DOHH2 (cell line): Measurements from ENCODE around the gene ITCH.
"Not testable (repeated sequence)": the region's sequence is repeated elsewhere in the genome, so short reads cannot be mapped to it uniquely, and the experiment has no call there.

Experiments
- H3F3A ChIP-seq: fragments of 200-600 bp; sonication (generic), shearing (Covaris generic); 2 replicates; pipeline ENCODE4 v1.6.0; 2016; ENCODE audit warnings: antibody characterized with exemption, mild to moderate bottlenecking; ENCODE audit not compliant: control insufficient read depth, insufficient read depth
- H3K27ac ChIP-seq: fragments of 200-600 bp; sonication (generic); 2 replicates; pipeline ENCODE4 v1.5.1; 2014; ENCODE audit warnings: low read depth, mild to moderate bottlenecking, low read length, moderate library complexity
- H3K27me3 ChIP-seq: fragments of 200-600 bp; sonication (generic); 2 replicates; pipeline ENCODE4 v1.6.1; 2014; ENCODE audit warnings: mild to moderate bottlenecking, low read length, mixed read lengths; ENCODE audit not compliant: control insufficient read depth
- H3K36me3 ChIP-seq: fragments of 200-600 bp; sonication (generic); 2 replicates; pipeline ENCODE4 v1.6.1; 2014; ENCODE audit warnings: mild to moderate bottlenecking, low read length, moderate library complexity, mixed read lengths; ENCODE audit not compliant: control insufficient read depth
- H3K4me1 ChIP-seq: fragments of 200-600 bp; sonication (generic); 2 replicates; pipeline ENCODE4 v1.6.1; 2014; ENCODE audit warnings: mild to moderate bottlenecking, low read length, mixed read lengths; ENCODE audit not compliant: control insufficient read depth
- H3K4me2 ChIP-seq: fragments of 200-600 bp; sonication (generic); 2 replicates; pipeline ENCODE4 v1.6.0; 2014; ENCODE audit warnings: mild to moderate bottlenecking, low read length, moderate library complexity
- H3K4me3 ChIP-seq: fragments of 200-600 bp; sonication (generic); 2 replicates; pipeline ENCODE4 v1.5.1; 2014; ENCODE audit warnings: mild to moderate bottlenecking, low read length, mixed read lengths
- H3K79me2 ChIP-seq: fragments of 200-600 bp; sonication (generic); 2 replicates; pipeline ENCODE4 v1.6.1; 2014; ENCODE audit warnings: mild to moderate bottlenecking, low read length, mixed read lengths; ENCODE audit not compliant: control insufficient read depth
- H3K9me2 ChIP-seq: fragments of 200-600 bp; sonication (generic); replicated peaks from 2 replicates; pipeline ENCODE4 v1.6.1; 2014; ENCODE audit warnings: mild to moderate bottlenecking, low read length, mixed read lengths; ENCODE audit not compliant: control insufficient read depth
- H3K9me3 ChIP-seq: fragments of 200-600 bp; sonication (generic); 2 replicates; pipeline ENCODE4 v1.6.1; 2014; ENCODE audit warnings: antibody characterized with exemption, low read length, mixed read lengths; ENCODE audit not compliant: control insufficient read depth, insufficient read depth
- H4K20me1 ChIP-seq: fragments of 200-600 bp; sonication (generic); 2 replicates; pipeline ENCODE4 v1.6.0; 2014; ENCODE audit warnings: low read depth, mild to moderate bottlenecking, antibody characterized with exemption, low read length, moderate library complexity; ENCODE audit not compliant: control insufficient read depth, insufficient read depth
- EZH2phosphoT487 ChIP-seq: fragments of 200-600 bp; sonication (generic); IDR thresholded peaks from 2 replicates; pipeline ENCODE4 v1.6.1; 2017; ENCODE audit warnings: borderline replicate concordance, mild to moderate bottlenecking, antibody characterized with exemption, low read length, moderate library complexity, mixed read lengths
- TF ChIP-seq, protein P1 (sequence below): fragments of 200-600 bp; sonication (generic); IDR thresholded peaks from one replicate; pipeline ENCODE4 v1.5.1; 2014; ENCODE audit warnings: antibody characterized with exemption, mild to moderate bottlenecking, low read depth, low read length; ENCODE audit not compliant: poor library complexity, severe bottlenecking

Gene ITCH

GRCh38 chr20:34365765-34366213 lies 2.7 kb downstream of the ITCH start:
- no peaks in the 10 kb centered on the region for H3K9me2 ChIP-seq
- peaks cover 65% of the 10 kb centered on the region for H3K79me2 ChIP-seq
- TF ChIP-seq, protein P1, sequence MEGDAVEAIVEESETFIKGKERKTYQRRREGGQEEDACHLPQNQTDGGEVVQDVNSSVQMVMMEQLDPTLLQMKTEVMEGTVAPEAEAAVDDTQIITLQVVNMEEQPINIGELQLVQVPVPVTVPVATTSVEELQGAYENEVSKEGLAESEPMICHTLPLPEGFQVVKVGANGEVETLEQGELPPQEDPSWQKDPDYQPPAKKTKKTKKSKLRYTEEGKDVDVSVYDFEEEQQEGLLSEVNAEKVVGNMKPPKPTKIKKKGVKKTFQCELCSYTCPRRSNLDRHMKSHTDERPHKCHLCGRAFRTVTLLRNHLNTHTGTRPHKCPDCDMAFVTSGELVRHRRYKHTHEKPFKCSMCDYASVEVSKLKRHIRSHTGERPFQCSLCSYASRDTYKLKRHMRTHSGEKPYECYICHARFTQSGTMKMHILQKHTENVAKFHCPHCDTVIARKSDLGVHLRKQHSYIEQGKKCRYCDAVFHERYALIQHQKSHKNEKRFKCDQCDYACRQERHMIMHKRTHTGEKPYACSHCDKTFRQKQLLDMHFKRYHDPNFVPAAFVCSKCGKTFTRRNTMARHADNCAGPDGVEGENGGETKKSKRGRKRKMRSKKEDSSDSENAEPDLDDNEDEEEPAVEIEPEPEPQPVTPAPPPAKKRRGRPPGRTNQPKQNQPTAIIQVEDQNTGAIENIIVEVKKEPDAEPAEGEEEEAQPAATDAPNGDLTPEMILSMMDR: no peak
- no peak for TF ChIP-seq EZH2phosphoT487
- H3K27me3 ChIP-seq: no peaks in the 10 kb centered on the region
- H3F3A ChIP-seq: no peaks in the 10 kb centered on the region
- H3K4me2 ChIP-seq: peak overlapping the region; percentile 62
- H3K27ac ChIP-seq: no peak overlapping the region
- peak overlapping the region; percentile 44 for H3K4me3 ChIP-seq
- H3K36me3 ChIP-seq: peaks cover 34% of the 10 kb centered on the region
- H4K20me1 ChIP-seq: peaks cover 17% of the 10 kb centered on the region; the same call in 1 of the 2 replicates
- no peaks in the 10 kb centered on the region for H3K9me3 ChIP-seq
- peaks cover 47% of the 10 kb centered on the region for H3K4me1 ChIP-seq

- H3K79me2 ChIP-seq: peaks cover 65% of the 10 kb centered on the region
- no peak overlapping the region for H3K27ac ChIP-seq
- no peak overlapping the region for H3K4me3 ChIP-seq
- H3K9me3 ChIP-seq: no peaks in the 10 kb centered on the region
- H3K4me2 ChIP-seq: no peak overlapping the region
- no peaks in the 10 kb centered on the region for H3K27me3 ChIP-seq
- H3K9me2 ChIP-seq: no peaks in the 10 kb centered on the region
- peaks cover 42% of the 10 kb centered on the region for H3K4me1 ChIP-seq
- TF ChIP-seq, protein P1: no peak
- no peak for TF ChIP-seq EZH2phosphoT487
- H3K36me3 ChIP-seq: peaks cover 37% of the 10 kb centered on the region
- no peaks in the 10 kb centered on the region for H3F3A ChIP-seq
- H4K20me1 ChIP-seq: peaks cover 17% of the 10 kb centered on the region; the same call in 1 of the 2 replicates
Measured at GRCh38 chr20:34367155-34367554, 4.1 kb downstream of the ITCH start.

GRCh38 chr20:34367911-34368310 lies 4.8 kb downstream of the ITCH start:
- not testable (repeated sequence) for H3F3A ChIP-seq, H3K27me3 ChIP-seq, H3K4me3 ChIP-seq, H3K4me2 ChIP-seq, H3K9me2 ChIP-seq, H3K27ac ChIP-seq, H3K9me3 ChIP-seq
- Histone ChIP-seq H3K4me1 (peaks cover 35% of the 10 kb centered on the region), H4K20me1 (peaks cover 17% of the 10 kb centered on the region; the same call in 1 of the 2 replicates), H3K36me3 (peaks cover 41% of the 10 kb centered on the region), H3K79me2 (peaks cover 65% of the 10 kb centered on the region)

DNA sequence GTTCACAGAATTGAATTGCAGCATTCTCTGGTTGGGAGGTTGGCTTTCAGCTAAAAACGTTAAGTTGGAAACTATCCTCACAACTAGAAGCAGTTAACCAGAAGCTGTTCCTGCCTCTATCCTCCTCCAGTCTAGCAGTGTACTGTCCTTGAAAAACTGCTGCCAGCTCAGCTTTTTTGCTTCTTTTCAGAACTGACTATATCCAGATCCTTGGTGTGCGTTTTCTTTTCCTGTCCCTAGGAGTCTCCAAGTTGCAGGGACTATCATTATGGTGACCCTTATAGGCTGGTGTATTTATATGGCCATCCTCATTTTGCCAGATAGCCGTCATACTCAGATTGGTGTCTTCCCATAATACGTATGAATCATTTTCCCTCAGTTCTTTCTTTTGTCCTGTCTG lies 5.5 kb downstream of the ITCH start:
- H4K20me1 ChIP-seq: peaks cover 17% of the 10 kb centered on the region; the same call in 1 of the 2 replicates
- no peaks in the 10 kb centered on the region for H3F3A ChIP-seq
- no peaks in the 10 kb centered on the region for H3K9me3 ChIP-seq
- H3K4me1 ChIP-seq: peaks cover 34% of the 10 kb centered on the region
- H3K79me2 ChIP-seq: peaks cover 61% of the 10 kb centered on the region
- no peak overlapping the region for H3K4me3 ChIP-seq
- H3K4me2 ChIP-seq: no peak overlapping the region
- H3K27me3 ChIP-seq: no peaks in the 10 kb centered on the region
- no peaks in the 10 kb centered on the region for H3K9me2 ChIP-seq
- H3K36me3 ChIP-seq: peaks cover 43% of the 10 kb centered on the region
- no peak for TF ChIP-seq EZH2phosphoT487
- TF ChIP-seq, protein P1: no peak
- H3K27ac ChIP-seq: no peak overlapping the region
